Measurements from ENCODE around the gene EHD1. TPM values are rescaled to one million over a fixed set of nuclear protein-coding genes. Genes with fewer than 3 reads are reported as not detected.

EHD1 gene
- total RNA-seq, 5 donors from 2014 or later (not counting 1 experiment from before 2014, with no cell fraction given), result 126 to 286 (median 269) TPM

- DNase-seq (no peak), ATAC-seq (replicated peaks in 1 of 4) (no peak)
- Mint-ChIP-seq H3K36me3 (peaks cover 32% of the 10 kb centered on the region), H3K4me1 (peaks cover 14 to 23% (median 22%) of the 10 kb centered on the region in 3 donors), H3K27ac (no peak overlapping the region), H3K9me3 (no peaks in the 10 kb centered on the region), H3K4me3 (no peak overlapping the region), H3K27me3 (no peaks in the 10 kb centered on the region)
- no peaks in the 10 kb centered on the region for H3K27me3 ChIP-seq (replicated peaks in 1 of 2; ENCODE audit: control insufficient read depth in 2 of 2, extremely low read depth in 1 of 2, insufficient read depth in 2 of 2, low read length in 1 of 2)
- no peak overlapping the region for H3K27ac ChIP-seq (ENCODE audit: low read length)
- no peaks in the 10 kb centered on the region for H3K9me3 ChIP-seq
- 96% methylated on average over 10 of the region's 19 CpGs for WGBS (ENCODE audit: insufficient coverage)
- ChIA-PET CTCF (interaction anchor here in 1 of 2 donors (0.7 to 1.3 kb wide), 2 partner anchors 47 to 54 kb away, joined by 3 read pairs; partner anchors contain the start of gene CDC42BPG), POLR2A (no interaction called here)
- H3K4me1 ChIP-seq (ENCODE audit: control insufficient read depth in 1 of 2, extremely low read depth in 1 of 2, insufficient read depth in 2 of 2, low read length in 2 of 2), result peaks cover 2 to 26% of the 10 kb centered on the region in 2 experiments
- peaks cover 9 to 51% of the 10 kb centered on the region in 2 donors for H3K36me3 ChIP-seq (ENCODE audit: control insufficient read depth in 2 of 2, extremely low read depth in 1 of 2, insufficient read depth in 1 of 2, low read length in 1 of 2)
- H3K4me3 ChIP-seq (ENCODE audit: control insufficient read depth in 1 of 2, extremely low read depth in 1 of 2, low read length in 1 of 2), result no peak overlapping the region
These were observed 20.1 kb upstream of the EHD1 start for GRCh38 chr11:64898541-64898940.

- POLR2A ChIA-PET, result no interaction called here
- H3K4me3 Mint-ChIP-seq, result no peak overlapping the region
- no peak overlapping the region for H3K27ac Mint-ChIP-seq
These were observed 19.6 kb upstream of the EHD1 start for GRCh38 chr11:64898076-64898445.

GRCh38 chr11:64897381-64898075 lies 19.1 kb upstream of the EHD1 start:
- Histone ChIP-seq H3K9me3 (no peaks in the 10 kb centered on the region), H3K36me3 (ENCODE audit: control insufficient read depth in 2 of 2, extremely low read depth in 1 of 2, insufficient read depth in 1 of 2, low read length in 1 of 2) (peaks cover 9 to 44% of the 10 kb centered on the region in 2 donors), H3K4me1 (ENCODE audit: control insufficient read depth in 1 of 2, extremely low read depth in 1 of 2, insufficient read depth in 2 of 2, low read length in 2 of 2) (peaks cover 2 to 26% of the 10 kb centered on the region in 2 experiments), H3K27me3 (replicated peaks in 1 of 2; ENCODE audit: control insufficient read depth in 2 of 2, extremely low read depth in 1 of 2, insufficient read depth in 2 of 2, low read length in 1 of 2) (no peaks in the 10 kb centered on the region), H3K27ac (ENCODE audit: low read length) (no peak overlapping the region), H3K4me3 (ENCODE audit: control insufficient read depth in 1 of 2, extremely low read depth in 1 of 2, low read length in 1 of 2) (no peak overlapping the region)
- Mint-ChIP-seq H3K9me3 (no peaks in the 10 kb centered on the region), H3K4me3 (no peak overlapping the region), H3K27me3 (no peaks in the 10 kb centered on the region), H3K4me1 (peaks cover 14 to 23% (median 22%) of the 10 kb centered on the region in 3 donors), H3K27ac (no peak overlapping the region), H3K36me3 (peaks cover 32% of the 10 kb centered on the region)
- DNase-seq (no peak), ATAC-seq (replicated peaks in 1 of 4) (no peak)
- ChIA-PET POLR2A (interaction anchor here (0.6 to 0.7 kb wide), 2 partner anchors 19 to 30 kb away, joined by 3 to 8 read pairs; no protein-coding TSS in a partner anchor), CTCF (interaction anchor here (0.5 to 1.3 kb wide), 5 partner anchors 46 to 227 kb away, joined by 3 to 7 read pairs (median 5); partner anchors contain the start of gene CDC42BPG (in 1 of the 2))
- 93% methylated on average over 3 of the region's 19 CpGs for WGBS (ENCODE audit: insufficient coverage)

More at GRCh38 chr11:64898076-64898445, 19.6 kb upstream of the EHD1 start:
- no peaks in the 10 kb centered on the region for H3K9me3 ChIP-seq
- Mint-ChIP-seq H3K9me3 (no peaks in the 10 kb centered on the region), H3K36me3 (peaks cover 32% of the 10 kb centered on the region), H3K27me3 (no peaks in the 10 kb centered on the region), H3K4me1 (peaks cover 14 to 23% (median 22%) of the 10 kb centered on the region in 3 donors)
- DNase-seq (no peak), ATAC-seq (replicated peaks in 1 of 4) (no peak)
- H3K4me3 ChIP-seq (ENCODE audit: control insufficient read depth in 1 of 2, extremely low read depth in 1 of 2, low read length in 1 of 2), result no peak overlapping the region
- H3K27me3 ChIP-seq (replicated peaks in 1 of 2; ENCODE audit: control insufficient read depth in 2 of 2, extremely low read depth in 1 of 2, insufficient read depth in 2 of 2, low read length in 1 of 2), result no peaks in the 10 kb centered on the region
- peaks cover 2 to 26% of the 10 kb centered on the region in 2 experiments for H3K4me1 ChIP-seq (ENCODE audit: control insufficient read depth in 1 of 2, extremely low read depth in 1 of 2, insufficient read depth in 2 of 2, low read length in 2 of 2)
- 100% methylated on average over 4 of the region's 9 CpGs for WGBS (ENCODE audit: insufficient coverage)
- peaks cover 9 to 47% of the 10 kb centered on the region in 2 donors for H3K36me3 ChIP-seq (ENCODE audit: control insufficient read depth in 2 of 2, extremely low read depth in 1 of 2, insufficient read depth in 1 of 2, low read length in 1 of 2)
- CTCF ChIA-PET, result interaction anchor here in 1 of 2 donors (0.7 to 1.3 kb wide), 2 partner anchors 46 to 54 kb away, joined by 3 read pairs; partner anchors contain the start of gene CDC42BPG
- H3K27ac ChIP-seq (ENCODE audit: low read length), result no peak overlapping the region

- H3K27me3 ChIP-seq (replicated peaks in 1 of 2; ENCODE audit: control insufficient read depth in 2 of 2, extremely low read depth in 1 of 2, insufficient read depth in 2 of 2, low read length in 1 of 2), result no peaks in the 10 kb centered on the region
- ChIA-PET POLR2A (interaction anchor here (0.6 to 0.9 kb wide), 3 partner anchors 15 to 31 kb away, joined by 3 to 8 read pairs (median 3); no protein-coding TSS in a partner anchor), CTCF (interaction anchor here (0.5 to 4.2 kb wide), 4 partner anchors 45 to 228 kb away, joined by 5 to 25 read pairs (median 6); no protein-coding TSS in a partner anchor)
- peaks cover 14 to 36% of the 10 kb centered on the region in 2 donors for H3K36me3 ChIP-seq (ENCODE audit: control insufficient read depth in 2 of 2, extremely low read depth in 1 of 2, insufficient read depth in 1 of 2, low read length in 1 of 2)
- no peak for DNase-seq
- H3K36me3 Mint-ChIP-seq, result peaks cover 27% of the 10 kb centered on the region
- no peaks in the 10 kb centered on the region for H3K9me3 ChIP-seq
- WGBS (ENCODE audit: insufficient coverage), result 93% methylated on average over 11 of the region's 14 CpGs
- H3K27ac ChIP-seq (ENCODE audit: low read length), result no peak overlapping the region
- H3K9me3 Mint-ChIP-seq, result no peaks in the 10 kb centered on the region
- peaks cover 12 to 17% (median 17%) of the 10 kb centered on the region in 3 donors for H3K4me1 Mint-ChIP-seq
- no peaks in the 10 kb centered on the region for H3K27me3 Mint-ChIP-seq
- no peak overlapping the region for H3K27ac Mint-ChIP-seq
- H3K4me1 ChIP-seq (ENCODE audit: control insufficient read depth in 1 of 2, extremely low read depth in 1 of 2, insufficient read depth in 2 of 2, low read length in 2 of 2), result peaks cover 2 to 26% of the 10 kb centered on the region in 2 experiments
- no peak overlapping the region for H3K4me3 Mint-ChIP-seq
- H3K4me3 ChIP-seq (ENCODE audit: control insufficient read depth in 1 of 2, extremely low read depth in 1 of 2, low read length in 1 of 2), result no peak overlapping the region
- no peak for ATAC-seq (replicated peaks in 1 of 4)
These were observed 18.1 kb upstream of the EHD1 start for GRCh38 chr11:64896448-64897022.

GRCh38 chr11:64894812-64895452 lies 16.5 kb upstream of the EHD1 start:
- 83% methylated on average over 33 of the region's 39 CpGs for WGBS (ENCODE audit: insufficient coverage)
- Histone ChIP-seq H3K27ac (ENCODE audit: low read length) (no peak overlapping the region), H3K36me3 (ENCODE audit: control insufficient read depth in 2 of 2, extremely low read depth in 1 of 2, insufficient read depth in 1 of 2, low read length in 1 of 2) (peaks cover 14 to 28% of the 10 kb centered on the region in 2 donors), H3K4me1 (ENCODE audit: control insufficient read depth in 1 of 2, extremely low read depth in 1 of 2, insufficient read depth in 2 of 2, low read length in 2 of 2) (peaks cover 2 to 15% of the 10 kb centered on the region in 2 experiments), H3K27me3 (replicated peaks in 1 of 2; ENCODE audit: control insufficient read depth in 2 of 2, extremely low read depth in 1 of 2, insufficient read depth in 2 of 2, low read length in 1 of 2) (no peaks in the 10 kb centered on the region), H3K9me3 (no peaks in the 10 kb centered on the region), H3K4me3 (ENCODE audit: control insufficient read depth in 1 of 2, extremely low read depth in 1 of 2, low read length in 1 of 2) (no peak overlapping the region)
- no peak overlapping the region for H3K4me3 Mint-ChIP-seq
- peaks cover under 1 to 7% (median 5%) of the 10 kb centered on the region in 3 donors for H3K4me1 Mint-ChIP-seq
- ATAC-seq (replicated peaks in 1 of 4) (peak in 1 of 4 experiments; percentile 2), DNase-seq (no peak)
- H3K36me3 Mint-ChIP-seq, result peaks cover 20% of the 10 kb centered on the region
- H3K27ac Mint-ChIP-seq, result no peak overlapping the region
- H3K9me3 Mint-ChIP-seq, result no peaks in the 10 kb centered on the region
- ChIA-PET POLR2A (interaction anchor here in 1 of 2 donors (0.6 kb wide), 1 partner anchor 49 kb away, joined by 8 read pairs; no protein-coding TSS in a partner anchor), CTCF (interaction anchor here (0.6 to 4.2 kb wide), 4 partner anchors 20 to 64 kb away, joined by 3 to 25 read pairs (median 6); partner anchors contain the start of gene CDC42BPG (in 1 of the 2))
- H3K27me3 Mint-ChIP-seq, result no peaks in the 10 kb centered on the region

Measured in T-cell (primary cell).